Measurements from ENCODE around the gene RPS13. TPM values are rescaled to one million over a fixed set of nuclear protein-coding genes. Genes with fewer than 3 reads are reported as not detected.

Gene RPS13
- total RNA-seq, 1 donor from 2014 or later: 1,617 TPM

DNA sequence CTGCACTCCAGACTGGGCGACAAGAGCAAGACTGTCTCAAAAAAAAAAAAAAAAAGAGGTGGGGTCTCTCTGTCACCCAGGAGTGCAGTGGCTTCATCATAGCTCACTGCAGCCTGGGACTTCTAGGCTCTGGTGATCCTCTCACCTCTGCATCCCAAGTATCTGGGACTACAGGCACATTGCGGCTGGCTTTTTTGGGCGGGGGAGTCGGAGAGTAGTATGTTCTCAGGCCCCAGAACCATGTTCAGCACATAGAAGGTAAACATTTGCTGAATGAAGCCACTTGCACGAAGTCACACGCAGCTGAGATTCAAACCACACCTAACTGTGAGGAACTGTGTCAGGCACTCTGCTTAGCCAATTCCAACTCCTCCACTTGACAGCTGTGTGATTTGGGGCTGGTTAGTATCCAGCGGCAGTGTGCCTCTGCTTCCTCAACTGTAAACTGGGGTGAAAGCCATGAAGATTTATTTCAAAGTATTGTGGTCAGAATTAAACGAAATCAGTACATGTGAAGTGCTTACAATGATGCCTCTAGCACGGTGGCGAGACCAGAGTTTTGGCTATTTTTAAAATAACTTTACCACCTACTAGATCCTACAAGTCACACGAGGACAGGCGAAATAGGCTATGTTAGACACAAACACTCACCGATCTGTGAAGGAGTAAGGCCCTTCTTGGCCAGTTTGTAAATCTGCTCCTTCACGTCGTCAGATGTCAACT is 789 bp downstream of the RPS13 start:
- H3K27ac Mint-ChIP-seq: peak overlapping the region; percentile 96
- H3K9me3 Mint-ChIP-seq: no peaks in the 10 kb centered on the region
- peak overlapping the region; percentile 99 for H3K4me3 Mint-ChIP-seq
- intact Hi-C loops (cut with micrococcal nuclease): loop anchor here (1.0 to 10.0 kb wide), 8 partner anchors 130 to 1028 kb away; partner anchors contain the start of genes C11orf58, KCNJ11, NUCB2 and SAAL1
- peaks cover 38% of the 10 kb centered on the region for H3K4me1 Mint-ChIP-seq
- TF ChIP-seq, protein P1, sequence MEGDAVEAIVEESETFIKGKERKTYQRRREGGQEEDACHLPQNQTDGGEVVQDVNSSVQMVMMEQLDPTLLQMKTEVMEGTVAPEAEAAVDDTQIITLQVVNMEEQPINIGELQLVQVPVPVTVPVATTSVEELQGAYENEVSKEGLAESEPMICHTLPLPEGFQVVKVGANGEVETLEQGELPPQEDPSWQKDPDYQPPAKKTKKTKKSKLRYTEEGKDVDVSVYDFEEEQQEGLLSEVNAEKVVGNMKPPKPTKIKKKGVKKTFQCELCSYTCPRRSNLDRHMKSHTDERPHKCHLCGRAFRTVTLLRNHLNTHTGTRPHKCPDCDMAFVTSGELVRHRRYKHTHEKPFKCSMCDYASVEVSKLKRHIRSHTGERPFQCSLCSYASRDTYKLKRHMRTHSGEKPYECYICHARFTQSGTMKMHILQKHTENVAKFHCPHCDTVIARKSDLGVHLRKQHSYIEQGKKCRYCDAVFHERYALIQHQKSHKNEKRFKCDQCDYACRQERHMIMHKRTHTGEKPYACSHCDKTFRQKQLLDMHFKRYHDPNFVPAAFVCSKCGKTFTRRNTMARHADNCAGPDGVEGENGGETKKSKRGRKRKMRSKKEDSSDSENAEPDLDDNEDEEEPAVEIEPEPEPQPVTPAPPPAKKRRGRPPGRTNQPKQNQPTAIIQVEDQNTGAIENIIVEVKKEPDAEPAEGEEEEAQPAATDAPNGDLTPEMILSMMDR (IDR thresholded peaks at IDR 0.05): no peak
- H3K36me3 Mint-ChIP-seq (ENCODE audit: low read depth): peaks cover 63% of the 10 kb centered on the region
- POLR2A ChIA-PET: interaction anchor here (0.6 to 3.4 kb wide), 8 partner anchors 130 to 338 kb away, joined by 3 to 75 read pairs (median 6); partner anchors contain the start of genes C11orf58, NUCB2 and PIK3C2A
- DNase-seq (no peak), ATAC-seq (ENCODE audit: low read depth) (no peak)
- no peaks in the 10 kb centered on the region for H3K27me3 Mint-ChIP-seq
- CTCF ChIA-PET: no interaction called here

DNA sequence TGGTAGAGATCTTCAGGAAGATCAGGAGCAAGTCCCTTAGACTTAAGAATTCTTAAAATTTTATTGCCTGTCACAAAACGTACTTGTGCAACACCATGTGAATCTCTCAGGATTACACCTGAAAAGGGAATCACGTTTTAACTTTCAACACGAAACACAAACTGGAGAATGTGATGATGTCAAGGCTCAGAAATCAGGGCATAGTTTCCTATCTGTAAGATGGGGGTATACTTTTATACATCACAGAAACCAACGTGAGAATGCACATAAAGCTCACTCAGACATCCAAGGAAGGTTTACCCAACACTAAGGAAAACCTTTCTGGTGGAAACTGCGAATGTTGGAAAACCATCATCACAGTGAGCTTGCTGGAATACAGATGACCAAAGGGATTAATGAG is 2.0 kb downstream of the RPS13 start:
- Mint-ChIP-seq H3K4me1 (peaks cover 38% of the 10 kb centered on the region), H3K27me3 (no peaks in the 10 kb centered on the region), H3K36me3 (ENCODE audit: low read depth) (peaks cover 72% of the 10 kb centered on the region), H3K27ac (peak overlapping the region; percentile 50), H3K4me3 (peak overlapping the region; percentile 99), H3K9me3 (no peaks in the 10 kb centered on the region)
- no peak for DNase-seq
- ChIA-PET POLR2A (interaction anchor here (3.4 kb wide), 1 partner anchor 337 kb away, joined by 29 read pairs; the partner anchor contains the start of gene C11orf58), CTCF (interaction anchor here (1.1 kb wide), 1 partner anchor 290 kb away, joined by 3 read pairs; no protein-coding TSS in a partner anchor)
- TF ChIP-seq, protein P1 (IDR thresholded peaks at IDR 0.05): no peak
- intact Hi-C loops (cut with micrococcal nuclease): loop anchor here (5.0 to 10.0 kb wide), 3 partner anchors 253 to 1029 kb away; partner anchors contain the start of genes KCNJ11 and SAAL1
- no peak for ATAC-seq (ENCODE audit: low read depth)

GRCh38 chr11:17073370-17074027 is 4.0 kb downstream of the RPS13 start:
- Mint-ChIP-seq H3K27me3 (no peaks in the 10 kb centered on the region), H3K4me1 (peaks cover 35% of the 10 kb centered on the region), H3K27ac (no peak overlapping the region), H3K4me3 (no peak overlapping the region), H3K9me3 (no peaks in the 10 kb centered on the region), H3K36me3 (ENCODE audit: low read depth) (peaks cover 74% of the 10 kb centered on the region)
- intact Hi-C loops (cut with micrococcal nuclease): loop anchor here (10.0 kb wide), 2 partner anchors 311 to 1031 kb away; partner anchors contain the start of genes KCNJ11 and SAAL1
- no peak for ATAC-seq (ENCODE audit: low read depth)
- ChIA-PET POLR2A (interaction anchor here (0.6 to 0.7 kb wide), 3 partner anchors 15 to 176 kb away, joined by 3 to 10 read pairs (median 5); no protein-coding TSS in a partner anchor), CTCF (no interaction called here)
- DNase-seq: no peak
- TF ChIP-seq, protein P1 (IDR thresholded peaks at IDR 0.05): no peak

GRCh38 chr11:17067417-17067816 is 10.1 kb downstream of the RPS13 start:
- H3K4me3 Mint-ChIP-seq: no peak overlapping the region
- no peak overlapping the region for H3K27ac Mint-ChIP-seq
- no peaks in the 10 kb centered on the region for H3K27me3 Mint-ChIP-seq
- ChIA-PET CTCF (no interaction called here), POLR2A (no interaction called here)
- DNase-seq (no peak), ATAC-seq (ENCODE audit: low read depth) (no peak)
- no peaks in the 10 kb centered on the region for H3K9me3 Mint-ChIP-seq
- peaks cover 17% of the 10 kb centered on the region for H3K36me3 Mint-ChIP-seq (ENCODE audit: low read depth)
- intact Hi-C loops (cut with micrococcal nuclease): no loop called here
- TF ChIP-seq, protein P1 (IDR thresholded peaks at IDR 0.05): no peak
- H3K4me1 Mint-ChIP-seq: peaks cover 3% of the 10 kb centered on the region

- peaks cover 11% of the 10 kb centered on the region for H3K36me3 Mint-ChIP-seq (ENCODE audit: low read depth)
- no peak overlapping the region for H3K27ac Mint-ChIP-seq
- H3K9me3 Mint-ChIP-seq: no peaks in the 10 kb centered on the region
- ChIA-PET CTCF (no interaction called here), POLR2A (no interaction called here)
- intact Hi-C loops (cut with micrococcal nuclease): no loop called here
- no peak overlapping the region for H3K4me3 Mint-ChIP-seq
- TF ChIP-seq, protein P1 (IDR thresholded peaks at IDR 0.05): no peak
- no peaks in the 10 kb centered on the region for H3K27me3 Mint-ChIP-seq
- peaks cover 3% of the 10 kb centered on the region for H3K4me1 Mint-ChIP-seq
- ATAC-seq (ENCODE audit: low read depth) (no peak), DNase-seq (no peak)
These were observed 10.8 kb downstream of the RPS13 start for GRCh38 chr11:17066691-17067090.

All from activated B cell treated with CpG ODN at 0.5 μM for 24 hours (primary cell).